B cell (primary cell): ENCODE results near the gene MROH7. TPM values are rescaled to one million over a fixed set of nuclear protein-coding genes. Genes with fewer than 3 reads are reported as not detected.

Source experiments
- ATAC-seq: fragments of 200-7000 bp; cut with Tn5 transposase; one replicate; pipeline ENCODE4 v1.10.0; 2021; ENCODE audit warnings: low read depth, mild to moderate bottlenecking, moderate number of reproducible peaks, moderate library complexity
- CTCF ChIA-PET: fragments of 350-600 bp; sonication (Branson Sonifier 250); formaldehyde crosslinking; loops from one replicate; lab custom pipeline; 2021; ENCODE audit warnings: antibody characterized with exemption, inconsistent platforms; lab: Charles Lee
- POLR2A ChIA-PET: fragments of 350-600 bp; sonication (Branson Sonifier 250); formaldehyde crosslinking; loops from one replicate; lab custom pipeline; 2021; ENCODE audit warnings: antibody characterized with exemption; lab: Charles Lee
- DNase-seq: peaks from one replicate; pipeline ENCODE4 v3.0.0; 2013
- H2AFZ ChIP-seq: 2 replicates; pipeline ENCODE4 v1.6.1; 2012; ENCODE audit warnings: mild to moderate bottlenecking, low read depth, low read length; ENCODE audit not compliant: insufficient read depth, poor library complexity, severe bottlenecking
- H3K27ac ChIP-seq, 2 donors: 1 replicate in 1 of 2; 2 replicates in 1 of 2; pipeline ENCODE4 v1.5.1; 2012 to 2013; ENCODE audit warnings: low read length in 2 of 2, mild to moderate bottlenecking in 2 of 2, moderate library complexity in 1 of 2
- H3K27me3 ChIP-seq, 4 experiments: fragments of 200-600 bp in 1 of 4; sonication (generic) in 1 of 4; replicated peaks in 1 of 4; 1 replicate in 2 of 4; 2 replicates in 2 of 4; pipeline versions ENCODE4 v1.6.1 to v1.7.0; 2013 to 2016; ENCODE audit warnings: low read length in 3 of 4, mild to moderate bottlenecking in 2 of 4, mixed read lengths in 1 of 4, moderate library complexity in 1 of 4; ENCODE audit not compliant: insufficient read depth in 4 of 4, control insufficient read depth in 3 of 4; ENCODE audit errors: control extremely low read depth in 1 of 4
- H3K36me3 ChIP-seq, 2 experiments: replicated peaks in 1 of 2; 1 replicate in 1 of 2; 2 replicates in 1 of 2; pipeline versions ENCODE4 v1.6.1 to v1.7.1; 2013; ENCODE audit warnings: low read length in 1 of 2; ENCODE audit not compliant: insufficient read depth in 2 of 2, control insufficient read depth in 1 of 2; ENCODE audit errors: control extremely low read depth in 1 of 2, extremely low read depth in 1 of 2
- H3K4me1 ChIP-seq, 2 donors: fragments of 200-600 bp in 1 of 2; sonication (generic) in 1 of 2; 1 replicate in 1 of 2; 2 replicates in 1 of 2; pipeline versions ENCODE4 v1.5.1 to v1.6.1; 2013 to 2017; ENCODE audit warnings: low read length in 2 of 2; ENCODE audit not compliant: control insufficient read depth in 2 of 2, insufficient read depth in 2 of 2
- H3K4me2 ChIP-seq: replicated peaks from 2 replicates; pipeline ENCODE3; 2012; ENCODE audit warnings: mild to moderate bottlenecking, low read depth, low read length; ENCODE audit not compliant: poor library complexity, severe bottlenecking
- H3K4me3 ChIP-seq, 5 experiments: fragments of 200-600 bp in 1 of 5; sonication (generic) in 1 of 5; 1 replicate in 3 of 5; 2 replicates in 2 of 5; pipeline versions ENCODE4 v1.5.1 to v1.7.0; 2011 to 2016; ENCODE audit warnings: low read length in 4 of 5, mild to moderate bottlenecking in 4 of 5, low read depth in 2 of 5, control low read depth in 1 of 5, moderate library complexity in 1 of 5; ENCODE audit not compliant: insufficient read depth in 1 of 5; ENCODE audit errors: control extremely low read depth in 1 of 5, extremely low read depth in 1 of 5
- H3K79me2 ChIP-seq: fragments of 200-600 bp; sonication (generic); one replicate; pipeline ENCODE4 v1.6.0; 2016; ENCODE audit warnings: low read length; ENCODE audit not compliant: control insufficient read depth, insufficient read depth
- H3K9ac ChIP-seq: fragments of 200-600 bp; sonication (generic); 2 replicates; pipeline ENCODE4 v1.6.1; 2017; ENCODE audit warnings: mild to moderate bottlenecking, low read length, moderate library complexity
- H3K9me3 ChIP-seq, 3 donors: one replicate each; pipeline versions ENCODE4 v1.6.1 to v1.7.1; 2013; ENCODE audit warnings: low read length in 2 of 3; ENCODE audit not compliant: control insufficient read depth in 2 of 3, insufficient read depth in 1 of 3; ENCODE audit errors: control extremely low read depth in 1 of 3
- H4K20me1 ChIP-seq: 2 replicates; pipeline ENCODE4 v1.6.0; 2012; ENCODE audit warnings: mild to moderate bottlenecking, low read length; ENCODE audit not compliant: insufficient read depth, control insufficient read depth, poor library complexity, severe bottlenecking
- H3K27ac Mint-ChIP-seq: one replicate; pipeline ENCODE4 v1.8.0; 2021; ENCODE audit warnings: mixed read lengths
- H3K27me3 Mint-ChIP-seq: one replicate; pipeline ENCODE4 v1.8.0; 2021; ENCODE audit warnings: mixed read lengths
- H3K4me1 Mint-ChIP-seq: one replicate; pipeline ENCODE4 v1.8.0; 2021; ENCODE audit warnings: mixed read lengths
- H3K4me3 Mint-ChIP-seq: one replicate; pipeline ENCODE4 v1.8.0; 2021; ENCODE audit warnings: mixed read lengths
- H3K9me3 Mint-ChIP-seq: one replicate; pipeline ENCODE4 v1.8.0; 2022; ENCODE audit warnings: mixed read lengths; ENCODE audit not compliant: insufficient read depth
- EZH2 ChIP-seq: IDR thresholded peaks from 2 replicates; pipeline ENCODE4 v1.6.1; 2012; ENCODE audit warnings: borderline replicate concordance, low read depth, mild to moderate bottlenecking, moderate library complexity, low read length; ENCODE audit not compliant: insufficient read depth, poor library complexity, severe bottlenecking
- WGBS: methylation state at CpG from one replicate; pipeline ENCODE4 v1.1.5; 2013; ENCODE audit warnings: missing lambda C conversion rate; ENCODE audit not compliant: insufficient coverage; 5-methylcytosine and 5-hydroxymethylcytosine counted together
- intact Hi-C: fragments of 100-400 bp; cut with micrococcal nuclease; formaldehyde crosslinking; loops from one replicate; pipeline ENCODE4 v1.10.0; 2022
- polyA minus RNA-seq: library from RNA; depleted of rRNA, polyadenylated mRNA; stranded (reverse); fragments of >200 nt; gene quantifications from 2 replicates; pipeline ENCODE4 v1.2.3, GENCODE V29; 2012
- polyA plus RNA-seq: library from polyadenylated mRNA; depleted of rRNA; stranded (reverse); fragments of >200 nt; gene quantifications from 2 replicates; pipeline ENCODE4 v1.2.3, GENCODE V29; 2012
- total RNA-seq, 2 donors: library from RNA; stranded (reverse); fragments of 120-200 nt in 1 of 2; gene quantifications; 1 replicate in 1 of 2; 2 replicates in 1 of 2; pipeline versions ENCODE4 v1.2.3 to v1.2.4, GENCODE V29; 2013 to 2022
- TF ChIP-seq, protein P1 (sequence below): fragments of 200-600 bp; IDR thresholded peaks from one replicate; pipeline ENCODE4 v1.8.0; 2022; ENCODE audit warnings: antibody characterized with exemption, mild to moderate bottlenecking

The MROH7 gene
- not detected in 2 replicates for total RNA-seq
- 0.05 TPM for total RNA-seq (2013)
- polyA plus RNA-seq = not detected in 2 replicates
- polyA minus RNA-seq = 0.07 TPM in 1 of 2 replicates, not detected in the other

DNA sequence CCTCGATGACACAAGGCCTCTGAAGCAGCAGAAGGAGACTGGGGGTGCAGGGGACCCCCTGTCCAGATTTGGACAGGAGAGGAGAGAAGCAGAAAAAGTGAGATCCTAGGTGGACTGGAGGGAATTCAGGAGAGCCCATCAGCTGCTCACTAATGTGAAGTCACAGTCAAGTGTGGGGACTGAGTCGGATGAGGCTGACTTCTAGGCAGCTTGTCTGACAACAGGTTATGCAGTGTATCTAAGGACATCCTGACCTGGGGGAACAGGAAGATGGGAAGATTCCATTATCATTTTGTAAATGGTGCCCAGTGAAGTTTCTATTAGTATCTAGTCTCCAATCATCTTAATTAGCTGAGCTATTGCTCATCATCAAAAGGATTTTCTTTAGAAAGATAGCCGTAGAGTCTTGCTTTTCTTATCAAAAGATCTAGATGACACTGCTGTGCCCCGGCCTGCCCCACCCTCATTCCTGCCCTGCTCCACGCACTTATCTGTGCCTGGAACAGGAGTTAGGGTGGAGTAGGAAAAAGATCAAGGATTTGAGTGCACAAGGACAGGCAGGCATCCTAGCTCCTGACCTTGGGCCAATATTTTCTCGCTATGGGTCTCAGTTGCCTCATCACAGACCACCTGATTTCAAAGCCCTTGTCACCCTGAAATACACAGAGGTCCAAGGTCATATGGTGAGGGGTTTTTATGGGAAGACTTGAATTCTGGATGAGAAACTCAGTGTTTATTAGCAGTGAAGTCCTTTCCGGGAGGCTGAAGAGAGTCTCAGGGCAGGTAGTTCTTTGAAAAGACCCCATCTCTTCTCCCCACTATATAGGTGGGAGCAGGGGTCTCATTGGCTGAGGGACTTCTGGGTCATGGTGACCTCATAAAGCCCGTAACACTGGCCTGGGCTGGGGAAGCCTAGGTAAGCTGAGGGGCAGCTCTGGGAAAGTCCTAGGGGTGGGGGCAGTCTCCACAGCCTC lies at the start of gene MROH7:
Gene MROH7, plus strand, starts transcription at position 924 of the 974 bp plus-strand sequence. CDS start 11,141 bp downstream, outside the sequence.
- Histone ChIP-seq H3K4me1 (no peaks in the 10 kb centered on the region), H2AFZ (no peak within 1 kb of the TSS), H3K4me2 (no peak within 1 kb of the TSS), H4K20me1 (no peaks in the 10 kb centered on the region), H3K27ac (no peak within 1 kb of the TSS), H3K4me3 (no peak within 1 kb of the TSS), H3K36me3 (no peaks in the 10 kb centered on the region), H3K9me3 (peaks cover 0 to 22% (median 15%) of the 10 kb centered on the region in 3 donors), H3K79me2 (no peaks in the 10 kb centered on the region), H3K27me3 (no peaks in the 10 kb centered on the region), H3K9ac (no peak within 1 kb of the TSS)
- ChIA-PET CTCF (no interaction called here), POLR2A (no interaction called here)
- Mint-ChIP-seq H3K9me3 (peaks cover 6% of the 10 kb centered on the region), H3K27ac (no peak within 1 kb of the TSS), H3K4me1 (no peaks in the 10 kb centered on the region), H3K27me3 (peaks cover 15% of the 10 kb centered on the region), H3K4me3 (no peak within 1 kb of the TSS)
- TF ChIP-seq, protein P1, sequence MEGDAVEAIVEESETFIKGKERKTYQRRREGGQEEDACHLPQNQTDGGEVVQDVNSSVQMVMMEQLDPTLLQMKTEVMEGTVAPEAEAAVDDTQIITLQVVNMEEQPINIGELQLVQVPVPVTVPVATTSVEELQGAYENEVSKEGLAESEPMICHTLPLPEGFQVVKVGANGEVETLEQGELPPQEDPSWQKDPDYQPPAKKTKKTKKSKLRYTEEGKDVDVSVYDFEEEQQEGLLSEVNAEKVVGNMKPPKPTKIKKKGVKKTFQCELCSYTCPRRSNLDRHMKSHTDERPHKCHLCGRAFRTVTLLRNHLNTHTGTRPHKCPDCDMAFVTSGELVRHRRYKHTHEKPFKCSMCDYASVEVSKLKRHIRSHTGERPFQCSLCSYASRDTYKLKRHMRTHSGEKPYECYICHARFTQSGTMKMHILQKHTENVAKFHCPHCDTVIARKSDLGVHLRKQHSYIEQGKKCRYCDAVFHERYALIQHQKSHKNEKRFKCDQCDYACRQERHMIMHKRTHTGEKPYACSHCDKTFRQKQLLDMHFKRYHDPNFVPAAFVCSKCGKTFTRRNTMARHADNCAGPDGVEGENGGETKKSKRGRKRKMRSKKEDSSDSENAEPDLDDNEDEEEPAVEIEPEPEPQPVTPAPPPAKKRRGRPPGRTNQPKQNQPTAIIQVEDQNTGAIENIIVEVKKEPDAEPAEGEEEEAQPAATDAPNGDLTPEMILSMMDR = no peak
- no peak for TF ChIP-seq EZH2
- ATAC-seq = no peak
- no peak for DNase-seq
- 89% methylated on average over 3 of the region's 8 CpGs for WGBS
- intact Hi-C loops = no loop called here
